GM21786 (cell line): Measurements from ENCODE around the gene SUPT4H1.

Experiments
- ATAC-seq: cut with Tn5 transposase; IDR thresholded peaks from one replicate; pipeline ENCODE4 v1.9.1; 2021; ENCODE audit not compliant: unreplicated experiment

SUPT4H1 gene

GRCh38 chr17:58307468-58308172, 44.4 kb downstream of the SUPT4H1 start:
- ATAC-seq, result no peak

GRCh38 chr17:58306131-58306951, 45.7 kb downstream of the SUPT4H1 start:
- no peak for ATAC-seq

DNA sequence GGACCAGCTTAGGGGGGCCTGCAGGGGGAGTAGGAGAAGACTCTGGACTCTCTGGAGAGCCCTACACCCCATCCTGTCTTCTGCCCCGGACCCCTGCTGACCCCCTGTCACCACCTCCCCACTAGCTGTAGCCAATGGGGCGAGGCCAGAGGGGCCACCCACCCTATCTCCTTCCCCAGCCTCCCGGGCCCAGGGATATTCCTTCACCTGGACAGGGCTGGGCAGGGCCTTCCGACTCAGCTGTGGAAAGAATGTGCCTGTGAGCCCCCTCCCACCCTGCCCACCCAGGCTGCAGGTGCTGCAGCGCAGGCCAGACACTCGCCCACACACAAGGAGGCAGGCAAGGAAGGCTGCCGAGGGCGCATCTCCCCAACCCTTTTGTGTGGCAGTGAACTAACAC, 46.4 kb downstream of the SUPT4H1 start:
- ATAC-seq, result no peak

GRCh38 chr17:58304750-58305486, 47.1 kb downstream of the SUPT4H1 start:
- no peak for ATAC-seq

DNA sequence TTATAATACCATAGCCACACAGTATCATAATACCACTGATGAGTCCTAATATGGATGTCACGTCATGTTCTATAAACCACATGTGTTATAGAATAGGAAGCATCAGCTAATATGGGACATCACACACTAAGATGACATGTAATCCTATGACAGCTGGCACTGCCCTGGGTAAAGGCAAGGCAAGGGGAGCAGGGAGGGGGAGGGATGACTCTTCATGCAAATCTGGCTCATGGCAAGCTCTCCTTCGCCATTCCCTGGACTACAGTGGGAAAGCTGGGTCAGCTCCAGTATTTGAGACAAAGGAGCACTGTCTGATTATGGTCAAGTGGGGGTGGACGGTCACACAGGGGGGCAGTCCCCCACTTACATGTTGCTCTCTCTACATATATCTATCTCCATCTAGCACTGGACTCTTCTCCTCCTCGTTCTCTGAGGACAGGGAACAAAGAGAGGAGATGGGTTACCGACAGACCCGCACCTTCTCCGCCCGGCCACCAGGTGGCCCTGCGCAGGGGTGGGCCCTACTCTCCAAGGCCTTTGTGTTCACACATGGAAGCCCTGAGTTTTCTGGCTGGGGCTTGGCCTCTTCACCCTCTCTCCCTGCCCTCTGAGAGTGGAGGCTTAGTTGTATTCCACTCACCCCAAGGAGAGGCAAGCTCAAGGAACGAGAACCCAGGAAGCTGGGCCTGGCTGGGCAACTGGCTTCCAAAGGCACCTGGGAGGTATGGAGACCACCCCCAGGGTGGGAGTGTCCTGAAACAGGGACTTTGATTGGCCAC, 47.8 kb downstream of the SUPT4H1 start:
- ATAC-seq, result no peak

DNA sequence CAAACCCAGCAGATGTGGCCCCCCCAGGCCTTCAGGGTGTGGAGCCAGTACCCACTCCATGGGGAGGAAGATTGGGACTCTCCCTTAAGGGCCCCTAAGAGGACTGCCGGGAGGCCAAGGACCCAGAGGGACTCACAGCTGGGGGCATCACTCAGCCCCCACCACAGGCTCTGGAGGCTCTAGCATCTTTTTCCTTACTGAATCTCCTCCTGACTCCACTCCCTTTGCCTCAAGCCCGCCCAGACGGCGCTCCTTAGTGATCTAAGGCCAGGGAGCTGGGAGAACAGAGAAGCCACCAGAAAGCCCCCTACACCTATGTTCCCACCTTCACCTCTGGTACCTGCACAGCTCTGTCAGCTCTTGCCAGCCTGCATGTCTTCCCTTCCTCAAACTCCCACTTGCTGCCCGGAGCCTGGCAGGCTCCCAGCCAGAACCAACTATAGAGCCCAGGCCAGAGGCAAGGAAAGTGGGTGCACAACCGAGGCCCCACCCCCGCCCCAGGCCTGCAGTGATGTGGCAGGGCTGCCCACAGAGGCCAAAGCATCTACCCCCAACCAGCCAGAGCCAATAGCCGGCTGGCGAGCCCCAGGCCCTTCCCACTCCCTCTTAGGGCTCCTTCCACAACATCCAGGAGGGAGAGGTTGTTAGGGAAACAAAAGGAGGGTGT, 48.9 kb downstream of the SUPT4H1 start:
- ATAC-seq, result no peak

DNA sequence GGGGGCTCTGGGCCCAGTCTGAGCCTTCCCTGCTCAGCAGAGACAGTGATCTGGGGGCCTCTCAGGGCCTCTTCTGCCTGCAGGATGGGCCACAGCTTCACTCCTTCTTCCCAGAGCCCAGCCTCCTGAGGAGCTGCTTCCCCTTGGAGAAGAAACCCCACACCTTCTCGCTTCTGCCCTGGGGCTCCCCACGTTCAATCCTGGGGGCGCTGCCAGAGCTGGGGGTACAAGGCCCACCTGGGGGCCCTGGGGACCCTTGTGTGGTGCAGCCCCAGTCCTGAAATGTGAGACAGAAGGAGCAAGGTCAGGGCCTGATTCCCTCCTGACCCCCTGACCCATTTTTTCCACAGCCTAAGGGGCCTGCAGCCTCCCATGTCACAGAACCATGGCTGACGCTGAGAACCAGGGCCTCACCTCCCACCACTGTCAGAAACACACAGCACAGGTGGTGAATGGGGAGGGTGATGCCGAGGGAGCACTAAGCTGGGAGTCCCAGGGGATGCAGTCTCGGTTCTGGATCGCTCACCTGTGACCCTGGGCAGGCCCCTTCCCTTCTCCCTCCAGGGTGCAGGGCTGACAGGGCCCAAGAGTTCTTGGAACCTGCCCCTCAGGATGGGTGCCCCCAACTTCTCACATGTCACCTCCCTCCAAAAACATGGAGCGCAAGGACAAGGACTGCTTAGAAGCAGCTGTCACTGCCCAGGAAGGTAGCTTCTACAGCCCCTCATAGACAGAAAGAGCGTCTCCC, 49.7 kb downstream of the SUPT4H1 start:
- no peak for ATAC-seq

- ATAC-seq, result no peak
Observed at GRCh38 chr17:58301504-58302150, 50.4 kb downstream of the SUPT4H1 start.

DNA sequence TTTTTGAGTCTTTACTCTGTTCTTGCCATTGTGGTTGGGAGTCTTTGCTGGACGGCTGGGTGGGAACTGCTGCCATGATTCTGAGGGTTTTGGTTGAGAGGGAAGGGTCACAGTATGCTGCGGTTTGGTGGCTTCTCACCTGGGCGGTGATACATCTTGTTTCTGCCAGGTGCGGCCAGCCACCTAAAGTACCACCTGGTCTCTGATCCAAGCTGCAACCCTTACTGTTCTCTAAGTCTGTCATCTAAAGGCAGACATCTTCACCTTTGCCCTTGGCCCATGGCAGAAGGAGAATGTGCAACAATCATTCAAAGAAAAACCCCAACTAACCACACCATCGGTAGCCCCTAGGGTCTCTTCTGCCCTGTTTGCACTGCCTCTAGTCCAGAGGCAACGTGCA, 51.7 kb downstream of the SUPT4H1 start:
- no peak for ATAC-seq
